H1 (cell line): ENCODE measurements around the gene PLPP4. TPM values are rescaled to one million over a fixed set of nuclear protein-coding genes. Genes with fewer than 3 reads are reported as not detected.

ENCODE experiments used
- CTCF ChIA-PET: fragments of 300-600 bp; sonication (Branson Sonifier 250); formaldehyde crosslinking; loops from one replicate; lab custom pipeline; 2021; ENCODE audit not compliant: partially characterized antibody; lab: Charles Lee
- POLR2A ChIA-PET: fragments of 300-600 bp; sonication (Branson Sonifier 250); formaldehyde crosslinking; loops from one replicate; lab custom pipeline; 2021; ENCODE audit warnings: inconsistent platforms; ENCODE audit not compliant: partially characterized antibody; lab: Charles Lee
- DNase-seq, 2 experiments: peaks; one replicate each; pipeline versions ENCODE4 v3.0.0 to v3.0.0-alpha.2; 2010 to 2022; ENCODE audit warnings: low spot score in 2 of 2, low read depth in 1 of 2, mixed read lengths in 1 of 2
- FAIRE-seq: peaks from 2 replicates; lab custom pipeline; 2011; peaks lifted over from hg19 to GRCh38; lab: Jason Lieb, UNC
- H2AFZ ChIP-seq: 2 replicates; pipeline ENCODE4 v1.8.1; 2012; ENCODE audit warnings: low read length, inconsistent platforms
- H2AK5ac ChIP-seq: 2 replicates; pipeline ENCODE4 v1.6.1; 2013; ENCODE audit warnings: low read depth, low read length
- H2BK120ac ChIP-seq: replicated peaks from 2 replicates; pipeline ENCODE3; 2013; ENCODE audit warnings: low read depth, low read length, inconsistent platforms
- H2BK12ac ChIP-seq: 2 replicates; pipeline ENCODE4 v1.6.1; 2013; ENCODE audit warnings: low read depth, low read length
- H2BK15ac ChIP-seq: 2 replicates; pipeline ENCODE4 v1.6.1; 2013; ENCODE audit warnings: low read length
- H2BK20ac ChIP-seq: 2 replicates; pipeline ENCODE4 v1.6.1; 2013; ENCODE audit warnings: low read length
- H2BK5ac ChIP-seq: 2 replicates; pipeline ENCODE4 v1.6.1; 2013; ENCODE audit warnings: low read depth, low read length
- H3K14ac ChIP-seq: 2 replicates; pipeline ENCODE4 v1.6.1; 2013; ENCODE audit warnings: inconsistent platforms; ENCODE audit not compliant: insufficient read length
- H3K18ac ChIP-seq: 2 replicates; pipeline ENCODE4 v1.6.1; 2013; ENCODE audit warnings: low read length; ENCODE audit errors: extremely low read depth
- H3K23ac ChIP-seq: 2 replicates; pipeline ENCODE4 v1.6.1; 2013; ENCODE audit warnings: inconsistent platforms; ENCODE audit not compliant: insufficient read length
- H3K23me2 ChIP-seq: 2 replicates; pipeline ENCODE4 v1.6.1; 2013; ENCODE audit warnings: low read depth, low read length
- H3K27ac ChIP-seq: 2 replicates; pipeline ENCODE4 v1.6.1; 2011; ENCODE audit warnings: low read depth, low read length, inconsistent platforms
- H3K27me3 ChIP-seq, 4 experiments: replicated peaks in 1 of 4; 1 replicate in 1 of 4; 2 replicates in 3 of 4; pipeline versions ENCODE4 v1.6.1 to v1.8.1; 2011 to 2013; ENCODE audit warnings: low read length in 3 of 4, mild to moderate bottlenecking in 3 of 4, inconsistent platforms in 2 of 4, mixed read lengths in 2 of 4, moderate library complexity in 1 of 4; ENCODE audit not compliant: control insufficient read depth in 3 of 4, insufficient read depth in 3 of 4; ENCODE audit errors: extremely low read depth in 1 of 4
- H3K36me3 ChIP-seq, 4 experiments: 2 replicates each; pipeline versions ENCODE4 v1.6.1 to v1.8.1; 2011 to 2013; ENCODE audit warnings: mild to moderate bottlenecking in 4 of 4, low read length in 3 of 4, moderate library complexity in 2 of 4, control low read depth in 1 of 4, inconsistent platforms in 1 of 4; ENCODE audit not compliant: insufficient read depth in 4 of 4, control insufficient read depth in 2 of 4
- H3K4ac ChIP-seq: replicated peaks from 2 replicates; pipeline ENCODE3; 2013; ENCODE audit warnings: low read length, low read depth, mixed read lengths, inconsistent platforms; ENCODE audit not compliant: insufficient read length
- H3K4me1 ChIP-seq, 4 experiments: replicated peaks in 1 of 4; 1 replicate in 1 of 4; 2 replicates in 3 of 4; pipeline versions ENCODE4 v1.6.1 to v1.8.1; 2011 to 2013; ENCODE audit warnings: low read length in 3 of 4, inconsistent platforms in 2 of 4, mixed read lengths in 1 of 4; ENCODE audit not compliant: insufficient read depth in 4 of 4, control insufficient read depth in 3 of 4
- H3K4me2 ChIP-seq, 2 experiments: 2 replicates each; pipeline versions ENCODE4 v1.6.1 to v1.8.1; 2011 to 2013; ENCODE audit warnings: low read depth in 2 of 2, low read length in 2 of 2, control low read depth in 1 of 2, inconsistent platforms in 1 of 2, mild to moderate bottlenecking in 1 of 2; ENCODE audit not compliant: insufficient read depth in 1 of 2
- H3K4me3 ChIP-seq, 4 experiments: fragments of 200-600, 300-600 bp in 1 of 4; sonication (generic), shearing (Covaris generic), sonication (Bioruptor Twin) in 1 of 4; 2 replicates each; pipeline versions ENCODE4 v1.5.1 to v1.8.1; 2011 to 2016; ENCODE audit warnings: low read length in 4 of 4, low read depth in 3 of 4, control low read depth in 2 of 4, inconsistent platforms in 2 of 4, mild to moderate bottlenecking in 2 of 4, mixed read lengths in 1 of 4, moderate library complexity in 1 of 4; ENCODE audit not compliant: insufficient read depth in 2 of 4; ENCODE audit errors: extremely low read depth in 1 of 4
- H3K56ac ChIP-seq: replicated peaks from 2 replicates; pipeline ENCODE3; 2013; ENCODE audit warnings: low read depth, mild to moderate bottlenecking, mixed read lengths, low read length, inconsistent platforms; ENCODE audit not compliant: insufficient read length
- H3K79me1 ChIP-seq: 2 replicates; pipeline ENCODE4 v1.6.1; 2013; ENCODE audit warnings: low read depth, low read length, control low read depth
- H3K79me2 ChIP-seq, 2 experiments: 2 replicates each; pipeline versions ENCODE4 v1.6.1 to v1.8.1; 2012 to 2013; ENCODE audit warnings: low read length in 2 of 2, mild to moderate bottlenecking in 2 of 2, inconsistent platforms in 1 of 2; ENCODE audit not compliant: insufficient read depth in 2 of 2, control insufficient read depth in 1 of 2
- H3K9ac ChIP-seq, 4 experiments: replicated peaks in 1 of 4; 1 replicate in 1 of 4; 2 replicates in 3 of 4; pipeline versions ENCODE4 v1.6.1 to v1.8.1; 2011 to 2013; ENCODE audit warnings: low read depth in 3 of 4, low read length in 3 of 4, control low read depth in 2 of 4, mild to moderate bottlenecking in 2 of 4, moderate library complexity in 2 of 4, inconsistent platforms in 1 of 4; ENCODE audit errors: extremely low read depth in 1 of 4
- H3K9me3 ChIP-seq, 2 experiments: 2 replicates each; pipeline versions ENCODE4 v1.6.1 to v1.8.1; 2012 to 2013; ENCODE audit warnings: mild to moderate bottlenecking in 2 of 2, moderate library complexity in 2 of 2, control low read depth in 1 of 2, inconsistent platforms in 1 of 2, low read depth in 1 of 2, low read length in 1 of 2, mixed read lengths in 1 of 2; ENCODE audit not compliant: insufficient read depth in 2 of 2
- H4K20me1 ChIP-seq, 2 experiments: replicated peaks in 1 of 2; 2 replicates each; pipeline versions ENCODE3 to v1.8.1; 2011 to 2013; ENCODE audit warnings: inconsistent platforms in 2 of 2, low read length in 2 of 2, mild to moderate bottlenecking in 1 of 2; ENCODE audit not compliant: insufficient read depth in 2 of 2, control insufficient read depth in 1 of 2
- H4K5ac ChIP-seq: 2 replicates; pipeline ENCODE4 v1.6.1; 2013; ENCODE audit warnings: low read length, low read depth, mixed read lengths, inconsistent platforms; ENCODE audit not compliant: insufficient read length
- H4K8ac ChIP-seq: 2 replicates; pipeline ENCODE4 v1.8.0; 2013; ENCODE audit warnings: mild to moderate bottlenecking, moderate library complexity, low read length, inconsistent platforms; ENCODE audit not compliant: insufficient read depth; ENCODE audit errors: extremely low read depth
- H4K91ac ChIP-seq: replicated peaks from 2 replicates; pipeline ENCODE3; 2013; ENCODE audit warnings: low read length, mixed read lengths, inconsistent platforms; ENCODE audit not compliant: insufficient read length
- CTBP2 ChIP-seq: IDR thresholded peaks from 2 replicates; pipeline ENCODE4 v1.7.0; 2011; ENCODE audit warnings: borderline replicate concordance, mild to moderate bottlenecking, moderate library complexity, mixed read lengths, low read length; ENCODE audit not compliant: insufficient read depth, insufficient read length
- FOSL1 ChIP-seq: IDR thresholded peaks from 2 replicates; pipeline ENCODE4 v1.6.1; 2011; ENCODE audit warnings: mild to moderate bottlenecking, low read depth, low read length, moderate library complexity; ENCODE audit not compliant: insufficient read depth
- SIRT6 ChIP-seq: IDR thresholded peaks from one replicate; pipeline ENCODE4 v1.7.1; 2012; ENCODE audit warnings: low read length, inconsistent platforms
- TEAD4 ChIP-seq: IDR thresholded peaks from 2 replicates; pipeline ENCODE4 v1.6.1; 2012; ENCODE audit warnings: low read depth, low read length, inconsistent platforms, mixed read lengths
- USF2 ChIP-seq: IDR thresholded peaks from 2 replicates; pipeline ENCODE4 v1.6.1; 2011; ENCODE audit warnings: low read length, improper control_type of control experiment
- WGBS, 2 experiments: shearing (Covaris generic) in 1 of 2; methylation state at CpG; one replicate each; pipeline versions ENCODE4 v1.1.6 to v1.1.7; 2013 to 2015; ENCODE audit warnings: low lambda C conversion rate in 2 of 2, mixed read lengths in 2 of 2, inconsistent platforms in 1 of 2, low coverage in 1 of 2, missing lambda C conversion rate in 1 of 2; ENCODE audit not compliant: insufficient replicate concordance in 2 of 2, insufficient coverage in 1 of 2, insufficient read length in 1 of 2; ENCODE audit errors: extremely low coverage in 1 of 2, missing lambda C conversion rate in 1 of 2; 5-methylcytosine and 5-hydroxymethylcytosine counted together
- polyA plus RNA-seq, 7 experiments: library from polyadenylated mRNA; depleted of rRNA in 3 of 7; stranded (reverse) in 5 of 7; unstranded in 2 of 7; fragments of >200 nt in 5 of 7; fragments of 200-250 nt in 2 of 7; gene quantifications; 1 replicate in 5 of 7; 2 replicates in 1 of 7; 4 replicates in 1 of 7; pipeline versions ENCODE4 v1.2.1 to v1.2.3, GENCODE V29; 2011 to 2013; ENCODE audit warnings: missing spikeins in 2 of 7, mixed read lengths in 2 of 7
- total RNA-seq: library from RNA; stranded (reverse); fragmentation: NEBNext Ultra II Directional; extraction: Animal tissue kit (Norgen Biotek cat#: 25700); gene quantifications from 2 replicates; pipeline ENCODE4 v1.2.1, GENCODE V29; 2021

PLPP4 gene
- total and polyA plus RNA-seq, 2 of the 8 experiments (the other 6 are each of a cell fraction or from before 2014, with no cell fraction given): 0.30 TPM; not detected in 1

DNA sequence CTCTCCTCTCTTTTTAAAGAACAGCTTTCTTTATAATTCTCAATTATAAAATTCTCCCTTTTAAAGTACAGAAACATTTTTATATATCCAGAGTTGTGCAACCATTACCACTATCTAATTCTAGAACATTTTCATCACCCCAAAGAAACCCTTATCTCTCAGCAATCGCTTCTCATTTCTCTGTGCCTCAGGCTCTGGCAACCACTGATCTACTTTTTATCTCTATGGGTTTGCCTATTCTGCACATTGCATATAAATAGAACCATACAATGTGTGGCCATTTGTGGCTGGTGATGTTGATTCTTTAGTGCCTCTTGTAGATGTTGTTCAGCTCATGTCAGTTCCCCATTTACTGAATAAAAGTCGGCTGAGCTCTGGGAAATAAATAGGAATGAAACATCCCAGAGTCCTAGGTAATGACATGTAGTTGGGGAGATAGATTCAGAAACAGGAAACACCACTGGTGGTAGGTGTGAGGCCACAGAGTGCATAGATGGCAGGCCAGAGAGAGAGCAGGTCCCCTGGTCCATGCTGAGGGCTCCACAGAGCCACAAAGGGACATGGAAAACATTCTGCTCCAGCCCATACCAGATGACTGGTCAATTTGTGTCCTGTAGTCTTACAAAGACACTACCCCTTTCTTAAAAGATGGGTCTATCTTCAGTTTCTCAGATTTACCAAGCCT, 126.5 kb downstream of the PLPP4 start:
- H3K4me3 ChIP-seq: no peak overlapping the region
- no peak overlapping the region for H3K56ac ChIP-seq
- H3K79me2 ChIP-seq: no peaks in the 10 kb centered on the region
- H3K23ac ChIP-seq: no peak overlapping the region
- no peaks in the 10 kb centered on the region for H3K79me1 ChIP-seq
- no peak overlapping the region for H3K14ac ChIP-seq
- no peak overlapping the region for H4K8ac ChIP-seq
- H3K23me2 ChIP-seq: no peaks in the 10 kb centered on the region; the same call in 1 of the 2 replicates
- H2BK15ac ChIP-seq: no peak overlapping the region
- FAIRE-seq: no peak
- peaks cover 0 to 2% (median 0%) of the 10 kb centered on the region in 4 experiments; a peak in 1 of 7 replicates for H3K4me1 ChIP-seq
- no peak overlapping the region for H2AFZ ChIP-seq
- no peak overlapping the region for H4K5ac ChIP-seq
- WGBS, 2 experiments: 91% methylated on average over 2 of the region's 2 CpGs; no CpG with 5 or more reads in 1 of the 2 experiments
- H2BK120ac ChIP-seq: no peak overlapping the region
- no peak overlapping the region for H2BK12ac ChIP-seq
- no peak overlapping the region for H2BK20ac ChIP-seq
- no peaks in the 10 kb centered on the region for H4K20me1 ChIP-seq
- no peak overlapping the region for H3K9ac ChIP-seq
- no peak overlapping the region for H3K4me2 ChIP-seq
- H2BK5ac ChIP-seq: no peak overlapping the region
- H3K9me3 ChIP-seq: no peaks in the 10 kb centered on the region
- H2AK5ac ChIP-seq: no peak overlapping the region
- H3K4ac ChIP-seq: no peak overlapping the region
- POLR2A ChIA-PET: no interaction called here
- H3K18ac ChIP-seq: no peak overlapping the region
- CTCF ChIA-PET: no interaction called here
- no peak overlapping the region for H4K91ac ChIP-seq
- H3K27me3 ChIP-seq: no peaks in the 10 kb centered on the region; a peak in 1 of 7 replicates
- H3K27ac ChIP-seq: no peak overlapping the region
- H3K36me3 ChIP-seq: no peaks in the 10 kb centered on the region
- TF ChIP-seq FOSL1 (no peak), USF2 (no peak), TEAD4 (no peak), CTBP2 (no peak), SIRT6 (no peak)
- no peak for DNase-seq
